NCI-H460 (cell line): Measurements from ENCODE around the gene IGFBP1. TPM values are rescaled to one million over a fixed set of nuclear protein-coding genes. Genes with fewer than 3 reads are reported as not detected.
"Not testable (repeated sequence)": the region's sequence is repeated elsewhere in the genome, so short reads cannot be mapped to it uniquely, and the experiment has no call there.

ENCODE experiments used
- DNase-seq: peaks from one replicate; pipeline ENCODE4 v3.0.0-alpha.2; 2016; ENCODE audit warnings: low read depth; ENCODE audit errors: extremely low read depth
- small RNA-seq, 2 experiments: library from RNA; depleted of rRNA; stranded (forward); fragments of <200 nt; gene quantifications; one replicate each; pipeline ENCODE3, GENCODE V24; 2014
- total RNA-seq: library from RNA; depleted of rRNA; stranded (reverse); fragments of >200 nt; shearing (Covaris generic); gene quantifications from 2 replicates; pipeline ENCODE4 v1.2.3, GENCODE V29; 2014; rRNA removed

Gene IGFBP1
- total RNA-seq, 1 experiment from 2014 or later, result 2.4 TPM

- peak; percentile 40 for DNase-seq
These were observed 36.0 kb downstream of the IGFBP1 start for GRCh38 chr7:45924283-45924682.

GRCh38 chr7:45927721-45928120 is 39.4 kb downstream of the IGFBP1 start:
- DNase-seq, result no peak

GRCh38 chr7:45930967-45931366 is 42.7 kb downstream of the IGFBP1 start:
- DNase-seq, result no peak

GRCh38 chr7:45937301-45937700 is 49.0 kb downstream of the IGFBP1 start:
- no peak for DNase-seq

GRCh38 chr7:45937862-45938261 is 49.6 kb downstream of the IGFBP1 start:
- no peak for DNase-seq

GRCh38 chr7:45938626-45939302 is 50.5 kb downstream of the IGFBP1 start:
- no peak for DNase-seq

- DNase-seq, result no peak
These were observed 51.3 kb downstream of the IGFBP1 start for GRCh38 chr7:45939574-45939973.

GRCh38 chr7:45940237-45940781 is 52.0 kb downstream of the IGFBP1 start:
- not testable (repeated sequence) for DNase-seq

GRCh38 chr7:45940939-45941338 is 52.7 kb downstream of the IGFBP1 start:
- no peak for DNase-seq

Small RNA genes within 50 kb of the gene (small RNA-seq; reads per million reads assigned to genes)
- gene RNU6-326P, result 0 reads per million in 2 experiments

Other genes starting within 250 kb of the IGFBP1 start
- gene CCDC201, start 15.4 kb upstream of the IGFBP1 start, total RNA-seq, result not detected in 2 replicates
- gene IGFBP3, start 32.8 kb downstream of the IGFBP1 start, total RNA-seq, result 336 and 359 TPM in 2 replicates